IMR-90 (cell line): ENCODE measurements around the gene BLOC1S4. TPM values are rescaled to one million over a fixed set of nuclear protein-coding genes. Genes with fewer than 3 reads are reported as not detected.

ENCODE experiments used
- ATAC-seq: fragments of 200-7000 bp; cut with Tn5 transposase; 2 replicates; pipeline ENCODE4 v1.9.1; 2020; ENCODE audit warnings: low read depth, mild to moderate bottlenecking, moderate library complexity
- BruUV-seq: library from RNA; stranded (reverse); fragments of 400-500 nt; replicated peaks from 2 replicates; lab custom pipeline; 2021; lab: Mats Ljungman, UMichigan
- CTCF ChIA-PET: fragments of 300-600 bp; formaldehyde crosslinking; extraction: SDS; loops from one replicate; lab custom pipeline; 2021; ENCODE audit warnings: antibody characterized with exemption; lab: Yijun Ruan, JAX
- POLR2A ChIA-PET: fragments of 300-600 bp; sonication (Branson Sonifier 250); formaldehyde crosslinking; loops from one replicate; lab custom pipeline; 2022; ENCODE audit warnings: antibody characterized with exemption; ENCODE audit not compliant: unreplicated experiment; lab: Charles Lee
- DNase-seq: peaks from one replicate; pipeline ENCODE4 v3.0.0; 2013
- H2AFZ ChIP-seq: replicated peaks from 2 replicates; pipeline ENCODE3; 2013; ENCODE audit warnings: low read length, mild to moderate bottlenecking; ENCODE audit not compliant: poor library complexity
- H2AK5ac ChIP-seq: 2 replicates; pipeline ENCODE4 v1.6.1; 2013; ENCODE audit warnings: low read depth, low read length, inconsistent platforms
- H2AK9ac ChIP-seq: replicated peaks from 2 replicates; pipeline ENCODE3; 2013; ENCODE audit warnings: mild to moderate bottlenecking, low read depth, low read length, moderate library complexity; ENCODE audit not compliant: poor library complexity
- H2BK120ac ChIP-seq: 2 replicates; pipeline ENCODE4 v1.6.1; 2013; ENCODE audit warnings: low read depth, low read length, inconsistent platforms
- H2BK15ac ChIP-seq: 3 replicates; pipeline ENCODE4 v1.6.1; 2013; ENCODE audit warnings: low read depth, low read length, inconsistent platforms
- H2BK20ac ChIP-seq: 2 replicates; pipeline ENCODE4 v1.6.1; 2013; ENCODE audit warnings: low read depth, mild to moderate bottlenecking, inconsistent platforms, low read length, moderate library complexity
- H2BK5ac ChIP-seq: 2 replicates; pipeline ENCODE4 v1.6.1; 2013; ENCODE audit warnings: mild to moderate bottlenecking, low read depth, low read length, inconsistent platforms; ENCODE audit not compliant: poor library complexity, severe bottlenecking
- H3K14ac ChIP-seq: replicated peaks from 2 replicates; pipeline ENCODE4 v1.6.1; 2013; ENCODE audit warnings: low read depth, low read length, inconsistent platforms
- H3K18ac ChIP-seq: 2 replicates; pipeline ENCODE4 v1.6.1; 2013; ENCODE audit warnings: low read depth, low read length, control low read depth
- H3K23ac ChIP-seq: 2 replicates; pipeline ENCODE4 v1.6.1; 2013; ENCODE audit warnings: low read depth, low read length, inconsistent platforms
- H3K27ac ChIP-seq: 2 replicates; pipeline ENCODE4 v1.5.1; 2013; ENCODE audit warnings: mild to moderate bottlenecking, control low read depth, low read length; ENCODE audit not compliant: insufficient read depth
- H3K27me3 ChIP-seq: 2 replicates; pipeline ENCODE4 v1.6.1; 2013; ENCODE audit warnings: low read length; ENCODE audit not compliant: control insufficient read depth, insufficient read depth
- H3K36me3 ChIP-seq: 2 replicates; pipeline ENCODE4 v1.6.1; 2013; ENCODE audit warnings: low read length, mixed read lengths; ENCODE audit not compliant: control insufficient read depth, insufficient read depth
- H3K4ac ChIP-seq: 2 replicates; pipeline ENCODE4 v1.6.1; 2013; ENCODE audit warnings: low read depth, low read length, inconsistent platforms
- H3K4me1 ChIP-seq: 2 replicates; pipeline ENCODE4 v1.6.1; 2013; ENCODE audit warnings: low read length, mixed read lengths; ENCODE audit not compliant: control insufficient read depth, insufficient read depth
- H3K4me2 ChIP-seq: 2 replicates; pipeline ENCODE4 v1.6.1; 2013; ENCODE audit warnings: low read depth, mild to moderate bottlenecking, control low read depth, low read length, moderate library complexity
- H3K4me3 ChIP-seq: 2 replicates; pipeline ENCODE4 v1.5.1; 2013; ENCODE audit warnings: low read depth, mild to moderate bottlenecking, control low read depth, low read length, moderate library complexity; ENCODE audit not compliant: insufficient read depth
- H3K56ac ChIP-seq: 2 replicates; pipeline ENCODE4 v1.6.1; 2013; ENCODE audit warnings: low read length, inconsistent platforms; ENCODE audit not compliant: insufficient read depth; ENCODE audit errors: extremely low read depth
- H3K79me1 ChIP-seq, 2 experiments: 2 replicates each; pipeline ENCODE4 v1.6.1; 2013; ENCODE audit warnings: low read length in 2 of 2, inconsistent platforms in 1 of 2, low read depth in 1 of 2
- H3K9ac ChIP-seq: 2 replicates; pipeline ENCODE4 v1.6.1; 2013; ENCODE audit warnings: low read depth, low read length, control low read depth
- H3K9me1 ChIP-seq: 2 replicates; pipeline ENCODE4 v1.6.1; 2013; ENCODE audit warnings: low read length, inconsistent platforms; ENCODE audit not compliant: insufficient read depth
- H3K9me3 ChIP-seq: 2 replicates; pipeline ENCODE4 v1.6.1; 2013; ENCODE audit warnings: low read length; ENCODE audit not compliant: control insufficient read depth, insufficient read depth
- H4K20me1 ChIP-seq: 2 replicates; pipeline ENCODE4 v1.6.1; 2013; ENCODE audit warnings: low read length, inconsistent platforms; ENCODE audit not compliant: insufficient read depth
- H4K5ac ChIP-seq: 2 replicates; pipeline ENCODE4 v1.6.1; 2013; ENCODE audit warnings: mild to moderate bottlenecking, low read depth, low read length, control low read depth
- H4K8ac ChIP-seq, 2 experiments: 2 replicates each; pipeline ENCODE4 v1.6.1; 2013; ENCODE audit warnings: low read depth in 2 of 2, low read length in 2 of 2, control low read depth in 1 of 2, inconsistent platforms in 1 of 2
- H4K91ac ChIP-seq: 2 replicates; pipeline ENCODE4 v1.6.1; 2013; ENCODE audit warnings: low read depth, low read length, inconsistent platforms; ENCODE audit not compliant: insufficient read depth
- BHLHE40 ChIP-seq: fragments of 150-350 bp; IDR thresholded peaks from 2 replicates; pipeline ENCODE4 v1.6.1; 2016; ENCODE audit warnings: mild to moderate bottlenecking, low read depth, low read length
- CEBPB ChIP-seq: IDR thresholded peaks from 2 replicates; pipeline ENCODE4 v1.6.1; 2012; ENCODE audit warnings: low read depth, low read length, improper control_type of control experiment
- CHD1 ChIP-seq: IDR thresholded peaks from 2 replicates; pipeline ENCODE4 v1.6.1; 2012; ENCODE audit warnings: low read depth, low read length, improper control_type of control experiment
- FOS ChIP-seq: fragments of 150-350 bp; IDR thresholded peaks from 2 replicates; pipeline ENCODE4 v1.6.1; 2016; ENCODE audit warnings: low read depth, low read length
- MAFK ChIP-seq: IDR thresholded peaks from 2 replicates; pipeline ENCODE4 v1.6.1; 2012; ENCODE audit warnings: low read depth, low read length, improper control_type of control experiment
- MAZ ChIP-seq: IDR thresholded peaks from 2 replicates; pipeline ENCODE4 v1.6.1; 2012; ENCODE audit warnings: low read depth, mild to moderate bottlenecking, low read length, improper control_type of control experiment, moderate library complexity, borderline replicate concordance
- MXI1 ChIP-seq: IDR thresholded peaks from 2 replicates; pipeline ENCODE4 v1.6.1; 2012; ENCODE audit warnings: low read depth, mild to moderate bottlenecking, low read length, moderate library complexity, borderline replicate concordance
- NFE2L2 ChIP-seq: fragments of 150-350 bp; IDR thresholded peaks from 2 replicates; pipeline ENCODE4 v1.6.1; 2016; ENCODE audit warnings: low read depth, mild to moderate bottlenecking, low read length
- POLR2A ChIP-seq: IDR thresholded peaks from 2 replicates; pipeline ENCODE4 v1.6.1; 2012; ENCODE audit warnings: mild to moderate bottlenecking, low read depth, low read length
- RAD21 ChIP-seq: IDR thresholded peaks from 2 replicates; pipeline ENCODE4 v1.6.1; 2012; ENCODE audit warnings: low read length, improper control_type of control experiment
- RCOR1 ChIP-seq: IDR thresholded peaks from 2 replicates; pipeline ENCODE4 v1.6.1; 2012; ENCODE audit warnings: mild to moderate bottlenecking, low read length, improper control_type of control experiment; ENCODE audit not compliant: insufficient replicate concordance
- RFX5 ChIP-seq: IDR thresholded peaks from 2 replicates; pipeline ENCODE4 v1.8.0; 2012; ENCODE audit warnings: low read depth, mild to moderate bottlenecking, low read length, moderate library complexity
- SMC3 ChIP-seq: fragments of 150-350 bp; IDR thresholded peaks from 2 replicates; pipeline ENCODE4 v1.6.1; 2016; ENCODE audit warnings: low read depth, mild to moderate bottlenecking, antibody characterized with exemption, low read length, moderate library complexity
- WGBS, 2 experiments: methylation state at CpG; one replicate each; pipeline versions ENCODE4 v1.1.5 to v1.1.7; 2013; ENCODE audit warnings: missing lambda C conversion rate in 2 of 2; ENCODE audit not compliant: insufficient read length in 1 of 2; ENCODE audit errors: extremely low coverage in 2 of 2; 5-methylcytosine and 5-hydroxymethylcytosine counted together
- dilution Hi-C: fragments of 300-500 bp; cut with HindIII; formaldehyde crosslinking; loops from one replicate; pipeline ENCODE4 v1.14.3; 2018; ENCODE audit warnings: low sequenced_read_pairs; ENCODE audit not compliant: unreplicated experiment
- in situ Hi-C: fragments of 300-500 bp; cut with MboI; formaldehyde crosslinking; loops from 3 replicates; pipeline ENCODE4 v1.14.3; 2019; ENCODE audit warnings: low sequenced_read_pairs, inconsistent platforms, mixed read lengths
- intact Hi-C: fragments of 100-400 bp; cut with micrococcal nuclease; formaldehyde crosslinking; loops from 2 replicates; pipeline ENCODE4 v1.10.0; 2022
- polyA plus RNA-seq, 3 experiments: library from polyadenylated mRNA; depleted of rRNA; stranded (reverse); fragments of >200 nt; gene quantifications; 2 replicates each; pipeline ENCODE4 v1.2.3, GENCODE V29; 2012; ENCODE audit warnings: low replicate concordance in 1 of 3
- total RNA-seq: library from RNA; depleted of rRNA; stranded (reverse); fragments of >200 nt; gene quantifications from 2 replicates; pipeline ENCODE4 v1.2.3, GENCODE V29; 2012
- TF ChIP-seq, protein P1 (sequence below): conservative IDR thresholded peaks from 2 replicates; pipeline ENCODE4 v1.5.1; 2012; ENCODE audit warnings: mild to moderate bottlenecking, low read depth, low read length, improper control_type of control experiment
- TF ChIP-seq, protein P2 (sequence below): fragments of 150-350 bp; IDR thresholded peaks from 2 replicates; pipeline ENCODE4 v1.6.1; 2016; ENCODE audit warnings: low read depth, mild to moderate bottlenecking, low read length, moderate library complexity, borderline replicate concordance
- TF ChIP-seq, protein P3 (sequence below): fragments of 150-350 bp; IDR thresholded peaks from 2 replicates; pipeline ENCODE4 v1.6.1; 2017; ENCODE audit warnings: mild to moderate bottlenecking, antibody characterized with exemption, low read length, low read depth

The BLOC1S4 gene
- total and polyA plus RNA-seq, 2 of the 4 experiments (the other 2 are of a cell fraction) = 8.8 to 22.1 TPM

DNA sequence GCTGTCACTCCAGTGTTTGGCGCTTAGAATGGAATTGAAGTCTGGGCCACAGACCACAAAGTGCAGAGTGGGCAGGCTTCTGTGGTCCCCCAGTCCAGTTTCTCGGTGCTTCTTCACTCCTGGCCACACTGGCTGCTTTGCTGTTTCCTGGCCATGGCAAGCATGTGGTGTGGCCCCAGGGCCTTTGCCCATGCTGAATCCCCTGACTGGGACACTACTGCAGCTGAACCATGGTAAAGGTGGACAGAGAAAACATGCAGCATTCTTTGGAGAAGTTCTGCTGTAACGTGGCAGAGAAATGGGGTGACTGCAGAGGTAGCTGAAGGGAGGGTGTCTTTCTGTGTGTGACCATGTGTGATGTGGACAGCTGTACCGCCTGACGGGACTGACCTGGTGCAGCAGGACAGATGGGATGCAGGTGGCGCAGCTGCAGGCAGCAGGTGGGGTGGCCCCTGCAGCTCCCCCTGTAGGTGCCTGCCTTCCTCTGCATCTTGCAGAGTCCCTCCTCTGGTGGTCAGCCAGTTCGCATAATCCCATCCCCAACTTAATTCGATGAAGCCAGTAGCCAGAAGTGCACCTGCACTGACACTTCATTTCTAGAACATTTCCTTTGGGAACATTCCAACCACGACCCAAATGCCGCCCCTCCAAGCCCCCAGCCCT lies 35.5 kb upstream of the BLOC1S4 start:
- no peak overlapping the region for H2AFZ ChIP-seq
- BruUV-seq = no TSS peak
- H3K4me2 ChIP-seq = no peak overlapping the region
- peaks cover 19% of the 10 kb centered on the region for H3K9me1 ChIP-seq
- DNase-seq (no peak), ATAC-seq (no peak)
- dilution Hi-C loops (no loop called here), in situ Hi-C loops (no loop called here), intact Hi-C loops (no loop called here)
- WGBS, 2 experiments = 86% methylated on average over 4 of the region's 10 CpGs; no CpG with 5 or more reads in 1 of the 2 experiments
- no peak overlapping the region for H3K4ac ChIP-seq
- H3K4me3 ChIP-seq = no peak overlapping the region
- no peak overlapping the region for H3K9ac ChIP-seq
- no peak overlapping the region for H2BK15ac ChIP-seq
- POLR2A ChIA-PET = no interaction called here
- no peak overlapping the region for H2BK20ac ChIP-seq
- no peak overlapping the region for H3K27ac ChIP-seq
- H3K36me3 ChIP-seq = peaks cover 8% of the 10 kb centered on the region
- H4K5ac ChIP-seq = no peak overlapping the region
- H2AK9ac ChIP-seq = no peak overlapping the region
- H3K18ac ChIP-seq = no peak overlapping the region
- no peaks in the 10 kb centered on the region for H3K27me3 ChIP-seq
- no peak for TF ChIP-seq NFE2L2
- no peak for TF ChIP-seq CEBPB
- TF ChIP-seq BHLHE40 = no peak
- TF ChIP-seq, protein P1, sequence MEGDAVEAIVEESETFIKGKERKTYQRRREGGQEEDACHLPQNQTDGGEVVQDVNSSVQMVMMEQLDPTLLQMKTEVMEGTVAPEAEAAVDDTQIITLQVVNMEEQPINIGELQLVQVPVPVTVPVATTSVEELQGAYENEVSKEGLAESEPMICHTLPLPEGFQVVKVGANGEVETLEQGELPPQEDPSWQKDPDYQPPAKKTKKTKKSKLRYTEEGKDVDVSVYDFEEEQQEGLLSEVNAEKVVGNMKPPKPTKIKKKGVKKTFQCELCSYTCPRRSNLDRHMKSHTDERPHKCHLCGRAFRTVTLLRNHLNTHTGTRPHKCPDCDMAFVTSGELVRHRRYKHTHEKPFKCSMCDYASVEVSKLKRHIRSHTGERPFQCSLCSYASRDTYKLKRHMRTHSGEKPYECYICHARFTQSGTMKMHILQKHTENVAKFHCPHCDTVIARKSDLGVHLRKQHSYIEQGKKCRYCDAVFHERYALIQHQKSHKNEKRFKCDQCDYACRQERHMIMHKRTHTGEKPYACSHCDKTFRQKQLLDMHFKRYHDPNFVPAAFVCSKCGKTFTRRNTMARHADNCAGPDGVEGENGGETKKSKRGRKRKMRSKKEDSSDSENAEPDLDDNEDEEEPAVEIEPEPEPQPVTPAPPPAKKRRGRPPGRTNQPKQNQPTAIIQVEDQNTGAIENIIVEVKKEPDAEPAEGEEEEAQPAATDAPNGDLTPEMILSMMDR = no peak
- no peak for TF ChIP-seq MAFK
- no peak for TF ChIP-seq RAD21
- no peak for TF ChIP-seq RFX5
- no peak for TF ChIP-seq FOS
- TF ChIP-seq, protein P2, sequence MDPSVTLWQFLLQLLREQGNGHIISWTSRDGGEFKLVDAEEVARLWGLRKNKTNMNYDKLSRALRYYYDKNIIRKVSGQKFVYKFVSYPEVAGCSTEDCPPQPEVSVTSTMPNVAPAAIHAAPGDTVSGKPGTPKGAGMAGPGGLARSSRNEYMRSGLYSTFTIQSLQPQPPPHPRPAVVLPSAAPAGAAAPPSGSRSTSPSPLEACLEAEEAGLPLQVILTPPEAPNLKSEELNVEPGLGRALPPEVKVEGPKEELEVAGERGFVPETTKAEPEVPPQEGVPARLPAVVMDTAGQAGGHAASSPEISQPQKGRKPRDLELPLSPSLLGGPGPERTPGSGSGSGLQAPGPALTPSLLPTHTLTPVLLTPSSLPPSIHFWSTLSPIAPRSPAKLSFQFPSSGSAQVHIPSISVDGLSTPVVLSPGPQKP = no peak
- no peak for TF ChIP-seq RCOR1
- TF ChIP-seq, protein P3, sequence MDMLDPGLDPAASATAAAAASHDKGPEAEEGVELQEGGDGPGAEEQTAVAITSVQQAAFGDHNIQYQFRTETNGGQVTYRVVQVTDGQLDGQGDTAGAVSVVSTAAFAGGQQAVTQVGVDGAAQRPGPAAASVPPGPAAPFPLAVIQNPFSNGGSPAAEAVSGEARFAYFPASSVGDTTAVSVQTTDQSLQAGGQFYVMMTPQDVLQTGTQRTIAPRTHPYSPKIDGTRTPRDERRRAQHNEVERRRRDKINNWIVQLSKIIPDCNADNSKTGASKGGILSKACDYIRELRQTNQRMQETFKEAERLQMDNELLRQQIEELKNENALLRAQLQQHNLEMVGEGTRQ = no peak
- no peak for TF ChIP-seq SMC3
- TF ChIP-seq POLR2A = no peak
- TF ChIP-seq MXI1 = no peak
- TF ChIP-seq MAZ = no peak
- no peak for TF ChIP-seq CHD1
- H2AK5ac ChIP-seq = no peak overlapping the region
- no peaks in the 10 kb centered on the region; the same call in 1 of the 2 replicates for H3K9me3 ChIP-seq
- H3K23ac ChIP-seq = no peak overlapping the region
- no peak overlapping the region for H2BK5ac ChIP-seq
- CTCF ChIA-PET = interaction anchor here (0.6 to 1.3 kb wide), 2 partner anchors 14 to 185 kb away, joined by 3 read pairs; partner anchors contain the start of gene S100P
- no peak overlapping the region for H3K56ac ChIP-seq
- H3K14ac ChIP-seq = no peak overlapping the region
- no peak overlapping the region for H2BK120ac ChIP-seq
- peaks cover 10% of the 10 kb centered on the region for H3K4me1 ChIP-seq
- H4K8ac ChIP-seq = no peak overlapping the region
- H4K91ac ChIP-seq = no peak overlapping the region
- peaks cover 12% of the 10 kb centered on the region; the same call in 1 of the 2 replicates for H4K20me1 ChIP-seq
- H3K79me1 ChIP-seq = peaks cover 19 to 32% of the 10 kb centered on the region in 2 experiments; a peak in 3 of 4 replicates
